ENCODE data around the gene FGF14.

Gene FGF14

DNA sequence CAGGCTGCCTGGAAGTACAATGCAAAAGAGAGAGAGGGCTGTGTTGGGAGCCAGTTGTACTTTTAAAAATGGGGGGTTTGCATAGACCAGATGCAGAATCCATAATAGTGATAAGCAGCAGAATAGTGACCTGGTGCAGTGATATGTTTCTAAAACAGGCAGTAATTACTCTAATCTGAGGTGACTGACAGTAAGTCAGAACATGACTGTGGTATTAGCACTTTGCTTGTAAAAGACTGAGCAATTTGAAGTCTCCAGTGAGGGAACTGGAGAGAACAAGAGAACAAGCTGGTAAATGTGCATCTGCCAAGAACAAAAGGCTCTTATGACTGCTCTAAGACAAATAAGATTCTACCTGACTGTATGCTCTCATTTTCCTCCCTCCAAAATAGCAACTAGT, 565.9 kb downstream of the FGF14 start:
- TF ChIP-seq RBAK (tag by site-specific recombination; IDR thresholded peaks at IDR 0.05) (no peak), ZNF26 (tag by site-specific recombination; IDR thresholded peaks at IDR 0.05) (no peak), ZNF280D (tag by site-specific recombination; IDR thresholded peaks at IDR 0.05) (no peak), ZNF488 (tag by site-specific recombination; IDR thresholded peaks at IDR 0.05) (no peak)
- TF ChIP-seq, protein P1, sequence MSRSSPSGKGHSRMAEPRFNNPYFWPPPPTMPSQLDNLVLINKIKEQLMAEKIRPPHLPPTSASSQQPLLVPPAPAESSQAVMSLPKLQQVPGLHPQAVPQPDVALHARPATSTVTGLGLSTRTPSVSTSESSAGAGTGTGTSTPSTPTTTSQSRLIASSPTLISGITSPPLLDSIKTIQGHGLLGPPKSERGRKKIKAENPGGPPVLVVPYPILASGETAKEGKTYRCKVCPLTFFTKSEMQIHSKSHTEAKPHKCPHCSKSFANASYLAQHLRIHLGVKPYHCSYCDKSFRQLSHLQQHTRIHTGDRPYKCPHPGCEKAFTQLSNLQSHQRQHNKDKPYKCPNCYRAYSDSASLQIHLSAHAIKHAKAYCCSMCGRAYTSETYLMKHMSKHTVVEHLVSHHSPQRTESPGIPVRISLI (tag by site-specific recombination; IDR thresholded peaks at IDR 0.05), result no peak
- no peaks in the 10 kb centered on the region for H3K4me1 ChIP-seq (ENCODE audit: control insufficient read depth, insufficient read depth, low read length)
- no peaks in the 10 kb centered on the region for H3K9me3 ChIP-seq (ENCODE audit: control insufficient read depth, insufficient read depth, low read depth, low read length)
- H3K27ac ChIP-seq (ENCODE audit: extremely low read depth, low read depth, low read length), result no peak overlapping the region
- ChIA-PET POLR2A (no interaction called here), CTCF (no interaction called here)
- H3K4me3 ChIP-seq (ENCODE audit: low read depth, low read length), result no peak overlapping the region
- H3K36me3 ChIP-seq (ENCODE audit: control insufficient read depth in 2 of 2, insufficient read depth in 1 of 2, low read length in 2 of 2), result no peaks in the 10 kb centered on the region

DNA sequence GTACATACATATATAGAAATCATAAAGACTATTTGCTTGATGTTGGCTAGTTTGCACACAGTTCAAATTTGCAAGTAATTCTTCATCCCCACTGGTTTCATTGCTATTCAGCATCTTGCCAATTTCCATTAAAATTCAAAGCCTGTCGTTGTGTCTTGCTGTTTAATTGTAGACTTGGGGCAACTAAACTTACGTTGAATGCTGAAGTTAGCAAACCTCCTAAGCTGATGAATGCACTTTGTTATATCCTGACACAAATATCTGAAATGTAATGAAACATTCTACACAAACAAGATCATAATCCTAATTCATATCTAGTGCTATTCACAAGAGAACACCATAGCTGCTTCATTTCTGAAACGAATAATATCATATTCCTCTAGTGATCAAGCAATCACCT, 568.2 kb downstream of the FGF14 start:
- no peak overlapping the region for H3K27ac ChIP-seq (ENCODE audit: extremely low read depth, low read depth, low read length)
- no peaks in the 10 kb centered on the region for H3K4me1 ChIP-seq (ENCODE audit: control insufficient read depth, insufficient read depth, low read length)
- H3K4me3 ChIP-seq (ENCODE audit: low read depth, low read length), result no peak overlapping the region
- H3K36me3 ChIP-seq (ENCODE audit: control insufficient read depth in 2 of 2, insufficient read depth in 1 of 2, low read length in 2 of 2), result no peaks in the 10 kb centered on the region
- CTCF ChIA-PET, result interaction anchor here (0.6 kb wide), 1 partner anchor 323 kb away, joined by 4 read pairs; no protein-coding TSS in a partner anchor
- TF ChIP-seq ZNF366 (tag by site-specific recombination; conservative IDR thresholded peaks at IDR 0.05) (no peak), ZSCAN18 (tag by site-specific recombination; IDR thresholded peaks at IDR 0.05) (no peak), ZSCAN30 (tag by site-specific recombination; IDR thresholded peaks at IDR 0.05) (no peak), ZNF239 (tag by site-specific recombination; IDR thresholded peaks at IDR 0.05) (no peak), ZNF571 (tag by site-specific recombination; IDR thresholded peaks at IDR 0.05) (no peak), ZNF394 (tag by site-specific recombination; IDR thresholded peaks at IDR 0.05; ENCODE audit: borderline replicate concordance) (no peak), ZNF518A (tag by site-specific recombination; conservative IDR thresholded peaks at IDR 0.05; ENCODE audit: low read depth) (no peak), ZSCAN4 (tag by site-specific recombination; IDR thresholded peaks at IDR 0.05) (no peak)
- POLR2A ChIA-PET, result no interaction called here
- no peaks in the 10 kb centered on the region for H3K9me3 ChIP-seq (ENCODE audit: control insufficient read depth, insufficient read depth, low read depth, low read length)
